Parathyroid adenoma (tissue), 2 donors: ENCODE data around the gene SLC34A2.

Experiments
- H2AFZ ChIP-seq: fragments of 300-600 bp; sonication (generic); one replicate; pipeline ENCODE4 v1.7.0; 2017; ENCODE audit warnings: antibody characterized with exemption, mild to moderate bottlenecking
- H3K27ac ChIP-seq: fragments of 300-600 bp; sonication (generic); one replicate; pipeline ENCODE4 v1.7.0; 2017
- H3K27me3 ChIP-seq: fragments of 300-600 bp; sonication (generic); one replicate; pipeline ENCODE4 v1.7.0; 2017; ENCODE audit warnings: low read length; ENCODE audit not compliant: control insufficient read depth, insufficient read depth
- H3K36me3 ChIP-seq: fragments of 300-600 bp; sonication (generic); one replicate; pipeline ENCODE4 v1.7.0; 2017; ENCODE audit warnings: low read length; ENCODE audit not compliant: control insufficient read depth, insufficient read depth
- H3K4me1 ChIP-seq: fragments of 300-600 bp; sonication (generic); one replicate; pipeline ENCODE4 v1.7.0; 2017; ENCODE audit warnings: control low read depth
- H3K4me2 ChIP-seq: fragments of 300-600 bp; sonication (generic); one replicate; pipeline ENCODE4 v1.7.0; 2017; ENCODE audit warnings: low read length
- H3K4me3 ChIP-seq: fragments of 300-600 bp; sonication (generic); one replicate; pipeline ENCODE4 v1.7.0; 2017; ENCODE audit warnings: low read depth, low read length
- H3K79me2 ChIP-seq: fragments of 300-600 bp; sonication (generic); one replicate; pipeline ENCODE4 v1.7.0; 2017; ENCODE audit warnings: control low read depth
- H3K9ac ChIP-seq: fragments of 300-600 bp; sonication (generic); one replicate; pipeline ENCODE4 v1.7.0; 2017; ENCODE audit warnings: mild to moderate bottlenecking
- H3K9me3 ChIP-seq: fragments of 300-600 bp; sonication (generic); one replicate; pipeline ENCODE4 v1.7.0; 2017; ENCODE audit warnings: low read length; ENCODE audit not compliant: control insufficient read depth
- CTCF ChIP-seq: fragments of 300-600 bp; sonication (generic); IDR thresholded peaks from one replicate; pipeline ENCODE4 v1.7.0; 2017; ENCODE audit warnings: antibody characterized with exemption, mild to moderate bottlenecking
- donor health status: primary hyperparathyroidism.

Gene SLC34A2

GRCh38 chr4:25713812-25714211 lies 58.2 kb downstream of the SLC34A2 start:
- Histone ChIP-seq H2AFZ (no peak overlapping the region), H3K9me3 (no peaks in the 10 kb centered on the region), H3K4me2 (no peak overlapping the region), H3K27me3 (no peaks in the 10 kb centered on the region), H3K79me2 (no peaks in the 10 kb centered on the region), H3K4me1 (no peaks in the 10 kb centered on the region), H3K27ac (no peak overlapping the region), H3K9ac (no peak overlapping the region), H3K4me3 (no peak overlapping the region), H3K36me3 (no peaks in the 10 kb centered on the region)
- TF ChIP-seq CTCF, result no peak

- Histone ChIP-seq H2AFZ (no peak overlapping the region), H3K4me1 (no peaks in the 10 kb centered on the region), H3K79me2 (no peaks in the 10 kb centered on the region), H3K27me3 (no peaks in the 10 kb centered on the region), H3K27ac (no peak overlapping the region), H3K36me3 (no peaks in the 10 kb centered on the region), H3K4me3 (no peak overlapping the region), H3K4me2 (no peak overlapping the region), H3K9ac (no peak overlapping the region), H3K9me3 (no peaks in the 10 kb centered on the region)
- TF ChIP-seq CTCF, result no peak
These were observed 67.3 kb downstream of the SLC34A2 start for GRCh38 chr4:25722964-25723363.

GRCh38 chr4:25723409-25723808 lies 67.8 kb downstream of the SLC34A2 start:
- H3K79me2 ChIP-seq, result no peaks in the 10 kb centered on the region
- no peak for TF ChIP-seq CTCF
- no peak overlapping the region for H3K27ac ChIP-seq
- H2AFZ ChIP-seq, result no peak overlapping the region
- H3K4me3 ChIP-seq, result no peak overlapping the region
- H3K4me1 ChIP-seq, result no peaks in the 10 kb centered on the region
- no peaks in the 10 kb centered on the region for H3K36me3 ChIP-seq
- no peaks in the 10 kb centered on the region for H3K27me3 ChIP-seq
- H3K4me2 ChIP-seq, result no peak overlapping the region
- no peaks in the 10 kb centered on the region for H3K9me3 ChIP-seq
- H3K9ac ChIP-seq, result no peak overlapping the region

- H3K4me2 ChIP-seq, result no peak overlapping the region
- no peak overlapping the region for H3K4me3 ChIP-seq
- no peaks in the 10 kb centered on the region for H3K79me2 ChIP-seq
- TF ChIP-seq CTCF, result no peak
- no peaks in the 10 kb centered on the region for H3K36me3 ChIP-seq
- no peak overlapping the region for H2AFZ ChIP-seq
- H3K9me3 ChIP-seq, result no peaks in the 10 kb centered on the region
- no peak overlapping the region for H3K9ac ChIP-seq
- H3K4me1 ChIP-seq, result no peaks in the 10 kb centered on the region
- no peak overlapping the region for H3K27ac ChIP-seq
- no peaks in the 10 kb centered on the region for H3K27me3 ChIP-seq
These were observed 70.2 kb downstream of the SLC34A2 start for GRCh38 chr4:25725870-25726269.

- Histone ChIP-seq H3K27ac (no peak overlapping the region), H3K79me2 (no peaks in the 10 kb centered on the region), H3K36me3 (no peaks in the 10 kb centered on the region), H3K4me3 (no peak overlapping the region), H3K4me2 (no peak overlapping the region), H3K4me1 (no peaks in the 10 kb centered on the region), H3K9me3 (no peaks in the 10 kb centered on the region), H2AFZ (no peak overlapping the region), H3K27me3 (no peaks in the 10 kb centered on the region), H3K9ac (no peak overlapping the region)
- no peak for TF ChIP-seq CTCF
These were observed 72.3 kb downstream of the SLC34A2 start for GRCh38 chr4:25727711-25728493.
